HG03280 (cell line): Measurements from ENCODE around the gene CHRNB4.
"Not testable (repeated sequence)": the region's sequence is repeated elsewhere in the genome, so short reads cannot be mapped to it uniquely, and the experiment has no call there.

Source experiments
- ATAC-seq: cut with Tn5 transposase; IDR thresholded peaks from one replicate; pipeline ENCODE4 v1.9.1; 2021; ENCODE audit warnings: mild to moderate bottlenecking, moderate library complexity; ENCODE audit not compliant: unreplicated experiment

CHRNB4 gene, protein sequence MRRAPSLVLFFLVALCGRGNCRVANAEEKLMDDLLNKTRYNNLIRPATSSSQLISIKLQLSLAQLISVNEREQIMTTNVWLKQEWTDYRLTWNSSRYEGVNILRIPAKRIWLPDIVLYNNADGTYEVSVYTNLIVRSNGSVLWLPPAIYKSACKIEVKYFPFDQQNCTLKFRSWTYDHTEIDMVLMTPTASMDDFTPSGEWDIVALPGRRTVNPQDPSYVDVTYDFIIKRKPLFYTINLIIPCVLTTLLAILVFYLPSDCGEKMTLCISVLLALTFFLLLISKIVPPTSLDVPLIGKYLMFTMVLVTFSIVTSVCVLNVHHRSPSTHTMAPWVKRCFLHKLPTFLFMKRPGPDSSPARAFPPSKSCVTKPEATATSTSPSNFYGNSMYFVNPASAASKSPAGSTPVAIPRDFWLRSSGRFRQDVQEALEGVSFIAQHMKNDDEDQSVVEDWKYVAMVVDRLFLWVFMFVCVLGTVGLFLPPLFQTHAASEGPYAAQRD

DNA sequence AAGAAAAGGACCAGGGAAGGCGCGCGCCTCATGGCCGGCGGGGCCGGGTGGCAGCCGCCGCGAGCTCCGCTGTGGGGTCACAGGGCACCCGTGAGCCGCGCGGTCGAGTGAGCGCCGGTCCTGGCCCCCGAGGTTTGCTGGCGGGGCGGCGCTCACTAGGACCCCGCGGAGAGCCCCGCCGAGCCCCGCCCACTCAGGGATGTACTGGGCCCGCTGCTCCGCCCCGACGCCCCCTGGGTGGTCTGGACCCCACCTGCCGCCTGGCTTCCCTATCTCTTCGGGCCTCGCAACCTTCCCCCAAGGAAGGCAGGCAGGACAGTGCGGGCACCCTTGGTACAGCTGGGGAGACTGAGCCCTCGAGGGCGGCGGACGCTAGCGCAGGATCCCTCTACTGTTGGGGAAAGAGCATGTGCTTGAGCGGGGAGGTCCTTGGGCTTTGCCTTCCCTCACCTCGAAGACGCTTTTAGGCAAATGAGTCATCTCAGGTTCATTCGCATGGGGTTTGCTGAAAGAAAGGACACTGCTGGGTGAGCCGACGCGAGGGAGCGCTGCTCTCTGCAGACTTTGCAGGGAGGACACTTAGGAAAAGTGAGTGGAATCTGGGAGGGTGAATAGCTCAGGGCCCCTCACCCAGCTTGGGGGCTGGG is at the start of gene CHRNB4:
TSS of gene CHRNB4 (minus strand) at position 109 of the 647 bp plus-strand sequence. CDS start at position 32, 77 bp downstream.
- no peak for ATAC-seq

- ATAC-seq = no peak
Observed at GRCh38 chr15:78689626-78690025, 48.6 kb upstream of the CHRNB4 start.

GRCh38 chr15:78685925-78686324 is 44.9 kb upstream of the CHRNB4 start:
- no peak for ATAC-seq

- no peak for ATAC-seq
Observed at GRCh38 chr15:78685159-78685921, 44.3 kb upstream of the CHRNB4 start.

GRCh38 chr15:78684657-78685056 is 43.6 kb upstream of the CHRNB4 start:
- no peak for ATAC-seq

DNA sequence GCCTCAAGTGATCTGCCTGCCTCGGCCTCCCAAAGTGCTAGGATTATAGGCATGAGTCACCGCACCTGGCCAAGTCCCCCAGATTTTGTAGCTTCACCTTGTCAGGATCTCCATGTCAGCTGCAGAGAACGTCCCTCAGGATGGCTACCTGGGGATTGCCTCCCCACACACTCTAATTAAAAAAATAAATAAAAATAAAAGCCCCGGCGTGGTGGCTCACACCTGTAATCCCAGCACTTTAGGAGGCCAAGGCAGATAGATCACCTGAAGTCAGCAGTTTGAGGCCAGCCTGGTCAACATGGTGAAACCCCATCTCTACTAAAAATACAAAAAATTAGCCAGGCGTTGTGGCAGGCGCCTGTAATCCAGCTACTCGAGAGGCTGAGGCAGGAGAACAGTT is 42.6 kb upstream of the CHRNB4 start:
- ATAC-seq = not testable (repeated sequence)

DNA sequence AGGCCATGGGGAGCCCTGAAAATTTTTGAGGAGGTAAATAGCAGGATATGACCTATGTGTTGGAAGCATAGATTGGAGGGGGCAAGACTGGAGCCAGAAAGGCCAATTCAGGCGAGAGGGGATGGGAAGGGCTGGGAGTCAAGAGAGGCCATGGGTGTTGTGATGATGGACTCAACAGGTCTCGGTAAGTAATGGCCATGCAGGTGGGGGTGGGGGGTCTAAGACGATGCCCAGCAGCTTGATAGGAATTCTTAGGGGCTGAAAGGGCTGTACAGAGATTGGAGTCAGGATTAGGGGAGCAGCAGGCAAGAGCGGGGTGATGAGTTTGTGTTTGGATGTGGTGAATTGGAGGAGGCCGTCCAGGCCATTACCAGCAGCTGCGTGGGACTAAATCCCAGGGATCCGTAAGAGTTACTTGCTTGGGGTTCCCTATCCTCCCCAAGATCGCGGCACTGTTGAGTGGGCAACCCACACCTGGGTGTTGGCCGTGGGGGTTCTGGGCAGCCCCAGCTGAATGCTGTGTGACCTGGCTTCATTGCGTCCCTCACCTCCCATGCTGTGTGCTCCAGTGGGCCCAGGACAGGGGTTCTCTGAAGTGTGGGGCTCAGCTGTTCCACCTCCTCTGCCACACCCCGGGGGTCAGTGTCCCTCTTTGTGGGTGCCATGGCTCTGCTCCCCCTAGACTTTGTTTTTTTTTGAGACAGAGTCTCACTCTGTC is 41.8 kb upstream of the CHRNB4 start:
- no peak for ATAC-seq

DNA sequence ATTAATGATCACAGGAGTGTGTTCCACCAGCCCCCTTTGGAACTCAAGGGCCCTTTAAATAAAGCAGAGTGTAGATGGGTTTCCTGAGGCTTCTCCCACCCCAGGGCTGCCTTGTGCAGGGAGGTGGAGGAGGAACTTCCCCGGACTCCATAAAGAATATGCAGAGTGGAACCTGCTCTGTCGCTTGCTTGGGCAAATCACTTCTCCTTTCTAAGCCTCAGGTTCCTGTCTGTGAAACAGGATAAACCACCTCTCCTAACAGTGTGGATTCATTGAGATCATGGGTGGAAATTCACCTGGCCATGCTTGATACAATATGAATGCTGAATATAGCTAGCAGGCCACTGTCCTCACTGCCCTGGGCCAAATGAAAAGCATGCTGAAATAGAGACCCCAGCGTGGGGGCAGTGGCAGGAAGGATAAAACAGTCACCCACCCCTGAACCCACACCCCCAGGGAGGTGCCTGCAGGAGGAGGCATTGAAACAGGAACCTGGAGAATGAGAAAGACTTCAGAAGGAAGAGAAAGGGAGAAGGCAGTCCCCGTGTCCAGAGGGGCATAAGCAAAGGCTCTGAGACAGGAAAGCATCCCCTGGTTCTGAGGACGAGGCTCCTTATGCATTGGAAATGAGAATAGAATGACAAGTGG is 41.1 kb upstream of the CHRNB4 start:
- no peak for ATAC-seq

DNA sequence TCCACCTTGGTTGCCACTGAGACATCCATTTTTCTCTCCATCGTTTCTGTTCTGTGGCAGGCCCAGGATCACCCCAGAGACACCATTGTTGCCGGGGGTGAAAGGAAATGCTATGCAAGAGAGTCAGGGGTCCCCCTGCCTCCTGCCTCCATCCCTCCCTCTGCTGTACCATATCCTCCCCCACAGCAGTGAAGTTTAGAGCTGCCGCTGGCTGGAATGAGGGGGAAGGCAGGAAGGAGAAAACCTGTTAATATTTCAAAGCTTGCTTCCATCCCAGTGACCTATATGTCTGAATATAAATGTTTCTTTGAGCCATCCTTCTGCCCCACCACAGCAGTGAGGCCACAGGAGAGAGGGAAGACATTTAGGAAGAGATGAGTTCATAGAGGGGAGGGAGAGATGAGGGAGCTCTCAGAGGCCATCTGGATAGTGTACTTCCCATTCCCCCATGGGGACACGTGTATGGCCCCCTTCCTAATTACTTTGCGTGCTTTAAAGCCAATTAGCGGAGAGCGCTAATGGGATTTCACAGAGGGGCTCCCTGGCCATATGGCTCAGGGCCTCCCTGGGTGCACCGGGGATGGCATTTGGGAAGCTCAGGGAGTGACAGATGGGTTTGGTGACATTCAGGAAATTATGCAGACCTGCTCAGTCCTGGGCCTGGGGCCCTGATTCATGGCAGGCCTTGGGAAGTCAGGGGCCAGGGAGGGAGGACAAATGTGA is 40.4 kb upstream of the CHRNB4 start:
- ATAC-seq = no peak

- ATAC-seq = no peak
Observed at GRCh38 chr15:78680431-78681075, 39.5 kb upstream of the CHRNB4 start.

GRCh38 chr15:78679089-78679511 is 38.1 kb upstream of the CHRNB4 start:
- ATAC-seq = no peak

DNA sequence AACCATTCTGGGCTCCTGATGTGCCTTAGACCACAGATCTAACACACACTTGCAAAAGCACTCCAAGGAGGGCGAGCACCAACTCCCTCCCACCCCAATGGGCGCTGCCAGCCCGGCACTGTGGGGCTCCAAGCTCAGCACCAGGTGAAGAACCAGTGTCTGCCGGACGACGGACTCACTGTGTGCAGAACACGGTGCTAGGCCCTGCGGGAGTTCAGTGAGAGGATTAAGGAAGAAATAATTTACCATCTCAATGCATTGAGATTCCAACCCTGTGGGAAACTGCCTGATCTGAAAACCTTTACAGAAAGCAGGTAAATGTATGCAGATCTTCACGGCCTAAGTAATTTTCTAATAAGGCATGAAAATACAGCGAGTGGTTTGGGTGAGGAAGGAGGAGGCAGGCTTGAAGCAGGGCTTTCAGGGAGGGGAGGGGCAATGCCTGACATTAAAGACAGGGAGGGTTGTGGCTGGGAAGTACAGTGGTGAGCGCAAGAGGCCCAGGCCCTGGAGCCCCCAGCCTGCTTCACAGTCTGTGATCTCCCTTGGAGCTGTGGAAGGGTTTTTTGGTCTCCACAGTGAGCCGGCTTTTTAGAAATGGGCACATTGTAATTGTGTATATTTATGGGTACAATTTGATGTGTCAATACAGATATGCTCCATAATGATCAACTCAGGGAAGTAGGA is 35.6 kb upstream of the CHRNB4 start:
- no peak for ATAC-seq

GRCh38 chr15:78675617-78676360 is 34.8 kb upstream of the CHRNB4 start:
- no peak for ATAC-seq

- ATAC-seq = no peak
Observed at GRCh38 chr15:78675206-78675605, 34.2 kb upstream of the CHRNB4 start.

DNA sequence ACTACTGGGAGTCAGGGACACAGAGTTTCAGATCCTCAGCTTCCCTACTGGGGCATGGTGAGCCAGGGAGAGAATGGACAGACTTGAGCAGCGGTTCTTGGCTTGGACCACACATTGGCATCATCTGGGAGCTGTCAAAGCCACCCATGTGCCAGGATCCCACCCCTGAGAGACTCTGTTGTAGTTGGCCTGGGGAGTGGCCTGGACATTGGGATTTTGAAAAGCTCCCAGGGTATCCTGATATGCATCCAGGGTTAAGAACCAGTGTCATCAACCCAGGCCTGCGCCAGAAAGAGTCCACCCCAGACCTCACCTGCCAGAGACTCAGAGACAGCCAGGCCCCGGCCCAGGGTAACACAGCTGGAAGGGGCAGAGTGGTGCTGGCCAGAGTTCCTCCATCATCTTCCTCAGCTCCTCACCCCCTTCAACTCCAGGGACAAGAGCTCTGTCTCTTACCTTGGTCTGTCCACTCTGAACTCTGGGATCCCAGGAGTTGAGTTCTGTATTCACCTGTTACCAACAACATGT is 33.0 kb upstream of the CHRNB4 start:
- ATAC-seq = no peak

DNA sequence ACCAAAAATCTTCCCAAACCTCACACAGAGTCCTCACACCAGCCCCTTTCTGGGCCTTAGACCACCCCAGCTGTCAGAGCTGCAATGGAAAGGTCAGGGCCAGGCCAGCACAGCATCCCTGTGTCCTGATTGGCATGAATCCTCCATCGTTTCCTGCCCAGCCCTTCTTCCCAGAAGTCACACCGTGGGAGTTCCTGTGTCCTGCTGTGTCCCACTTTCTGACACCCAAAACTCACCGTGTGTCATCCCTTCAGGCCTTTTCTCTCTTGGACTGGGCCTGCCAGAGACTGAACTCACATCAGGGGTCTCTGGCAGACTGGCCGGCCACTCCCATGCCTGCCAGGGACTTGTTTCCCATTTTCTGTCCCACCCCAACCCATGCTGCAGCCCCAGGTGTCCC is 32.5 kb upstream of the CHRNB4 start:
- no peak for ATAC-seq

GRCh38 chr15:78672285-78673014 is 31.4 kb upstream of the CHRNB4 start:
- no peak for ATAC-seq
